ENCODE data around the gene PPM1G. TPM values are rescaled to one million over a fixed set of nuclear protein-coding genes. Genes with fewer than 3 reads are reported as not detected.
A peak's percentile ranks its signal among the peaks of the same experiment; 100 is the strongest.

PPM1G gene
- total RNA-seq, result 100 to 1,000 TPM in 1 of 2 donors, 10 to 100 TPM in 1; 63.0 to 119 TPM

GRCh38 chr2:27409321-27410073, at the start of gene PPM1G:
PPM1G (minus strand) TSS chr2:27409591; CDS start chr2:27409422, 169 bp downstream.
- intact Hi-C loops (cut with DNase I), result no loop called here
- Histone ChIP-seq H3K4me3 (peak within 1 kb of the TSS; percentile 100), H3K27ac (peak within 1 kb of the TSS; percentile 83), H3K9ac (ENCODE audit: low read depth in 2 of 2, low read length in 2 of 2) (peak within 1 kb of the TSS; percentile 87 to 88), H3K27me3 (no peaks in the 10 kb centered on the region), H3K36me3 (no peaks in the 10 kb centered on the region), H3K4me1 (peaks cover 3% of the 10 kb centered on the region), H3K9me3 (no peaks in the 10 kb centered on the region)
- peak; percentile 97 for DNase-seq
- TF ChIP-seq CTCF (IDR thresholded peaks at IDR 0.05), result no peak

- Histone ChIP-seq H3K27ac (no peak overlapping the region), H3K9ac (ENCODE audit: low read depth in 2 of 2, low read length in 2 of 2) (no peak overlapping the region), H3K36me3 (no peaks in the 10 kb centered on the region), H3K9me3 (no peaks in the 10 kb centered on the region), H3K4me3 (no peak overlapping the region), H3K4me1 (no peaks in the 10 kb centered on the region), H3K27me3 (no peaks in the 10 kb centered on the region)
- no peak for TF ChIP-seq CTCF (IDR thresholded peaks at IDR 0.05)
- no peak for DNase-seq
- intact Hi-C loops (cut with DNase I), result no loop called here
Observed at GRCh38 chr2:27453968-27454367, 44.6 kb upstream of the PPM1G start.

GRCh38 chr2:27451095-27451494, 41.7 kb upstream of the PPM1G start:
- no peak overlapping the region for H3K9ac ChIP-seq (ENCODE audit: low read depth in 2 of 2, low read length in 2 of 2)
- no peak for TF ChIP-seq CTCF (IDR thresholded peaks at IDR 0.05)
- no peak overlapping the region for H3K27ac ChIP-seq
- DNase-seq, result no peak
- no peak overlapping the region for H3K4me3 ChIP-seq
- no peaks in the 10 kb centered on the region for H3K27me3 ChIP-seq
- H3K9me3 ChIP-seq, result no peaks in the 10 kb centered on the region
- no peaks in the 10 kb centered on the region for H3K4me1 ChIP-seq
- intact Hi-C loops (cut with DNase I), result no loop called here
- H3K36me3 ChIP-seq, result no peaks in the 10 kb centered on the region

- H3K4me3 ChIP-seq, result no peak overlapping the region
- H3K36me3 ChIP-seq, result no peaks in the 10 kb centered on the region
- H3K27ac ChIP-seq, result no peak overlapping the region
- intact Hi-C loops (cut with DNase I), result no loop called here
- no peaks in the 10 kb centered on the region for H3K9me3 ChIP-seq
- DNase-seq, result no peak
- H3K9ac ChIP-seq (ENCODE audit: low read depth in 2 of 2, low read length in 2 of 2), result no peak overlapping the region
- H3K4me1 ChIP-seq, result no peaks in the 10 kb centered on the region
- no peak for TF ChIP-seq CTCF (IDR thresholded peaks at IDR 0.05)
- no peaks in the 10 kb centered on the region for H3K27me3 ChIP-seq
Observed at GRCh38 chr2:27448381-27448780, 39.0 kb upstream of the PPM1G start.

GRCh38 chr2:27446057-27446456, 36.7 kb upstream of the PPM1G start:
- Histone ChIP-seq H3K27ac (peak overlapping the region; percentile 91), H3K9ac (ENCODE audit: low read depth in 2 of 2, low read length in 2 of 2) (peak overlapping the region; percentile 48 to 64), H3K27me3 (no peaks in the 10 kb centered on the region), H3K4me3 (peak overlapping the region; percentile 6), H3K36me3 (no peaks in the 10 kb centered on the region), H3K9me3 (no peaks in the 10 kb centered on the region), H3K4me1 (no peaks in the 10 kb centered on the region)
- DNase-seq, result peak; percentile 90
- TF ChIP-seq CTCF (IDR thresholded peaks at IDR 0.05), result no peak
- intact Hi-C loops (cut with DNase I), result no loop called here

All from colonic mucosa (tissue), 4 donors.